SK-N-SH (cell line): Measurements from ENCODE around the gene GPR15.

Source experiments
- CHD2 ChIP-seq: fragments of 150-350 bp; IDR thresholded peaks from 2 replicates; pipeline ENCODE4 v1.6.1; 2018; ENCODE audit warnings: low read length; ENCODE audit not compliant: partially characterized antibody
- EZH2phosphoT487 ChIP-seq: fragments of 200-600 bp; sonication (generic); IDR thresholded peaks from 2 replicates; pipeline ENCODE4 v1.6.1; 2017; ENCODE audit warnings: low read depth, mixed run types, mild to moderate bottlenecking, antibody characterized with exemption, moderate library complexity, borderline replicate concordance
- FOXJ3 ChIP-seq: sonication (generic); formaldehyde crosslinking; IDR thresholded peaks from 2 replicates; pipeline ENCODE4 v1.5.1; 2020; ENCODE audit warnings: mild to moderate bottlenecking, missing genetic modification reagents
- NFIC ChIP-seq: IDR thresholded peaks from 2 replicates; pipeline ENCODE4 v1.4.0; 2012; ENCODE audit warnings: borderline replicate concordance
- RCOR1 ChIP-seq: fragments of 150-350 bp; IDR thresholded peaks from 2 replicates; pipeline ENCODE4 v1.6.1; 2017; ENCODE audit warnings: antibody characterized with exemption, low read length
- SIN3A ChIP-seq: IDR thresholded peaks from 2 replicates; pipeline ENCODE4 v1.6.1; 2012; ENCODE audit warnings: low read depth, mild to moderate bottlenecking, low read length, moderate library complexity, borderline replicate concordance
- TAF1 ChIP-seq: IDR thresholded peaks from 2 replicates; pipeline ENCODE4 v1.6.1; 2012; ENCODE audit warnings: low read depth, mild to moderate bottlenecking, low read length, moderate library complexity, borderline replicate concordance
- YY1 ChIP-seq: IDR thresholded peaks from 2 replicates; pipeline ENCODE4 v1.4.0; 2012; ENCODE audit warnings: low read depth, mild to moderate bottlenecking
- TF ChIP-seq, protein P1 (sequence below): fragments of 200-600 bp; sonication (generic); IDR thresholded peaks from 2 replicates; pipeline ENCODE4 v1.6.1; 2017; ENCODE audit warnings: antibody characterized with exemption, mild to moderate bottlenecking, moderate library complexity
- TF ChIP-seq, protein P2 (sequence below): IDR thresholded peaks from 2 replicates; pipeline ENCODE4 v1.6.1; 2012; ENCODE audit warnings: mild to moderate bottlenecking, low read depth, low read length, moderate library complexity
- TF ChIP-seq, protein P3 (sequence below): IDR thresholded peaks from 2 replicates; pipeline ENCODE4; 2012
- TF ChIP-seq, protein P4 (sequence below): fragments of 150-350 bp; IDR thresholded peaks from 2 replicates; pipeline ENCODE4 v1.6.1; 2017; ENCODE audit warnings: antibody characterized with exemption, low read length, low read depth, borderline replicate concordance

DNA sequence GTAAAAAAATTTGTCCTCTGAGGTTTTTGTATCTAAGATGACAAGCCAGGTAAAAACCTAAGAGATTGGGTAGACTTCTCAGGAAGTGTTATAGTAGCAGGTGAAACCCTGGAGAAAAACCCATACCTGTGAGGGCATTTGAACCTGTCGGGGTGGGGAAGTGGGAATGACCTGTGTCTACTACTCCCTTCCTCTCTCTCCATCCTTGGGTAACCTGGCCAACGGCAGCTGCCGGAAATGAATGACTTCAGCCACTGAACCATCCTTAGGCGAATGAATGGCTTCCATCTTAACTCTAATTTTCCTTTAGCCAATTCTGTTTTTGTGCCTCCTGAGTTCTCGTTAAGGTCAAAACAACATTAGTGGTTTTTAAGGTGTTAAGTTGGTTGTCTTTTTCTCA, 16.8 kb downstream of the GPR15 start:
- TF ChIP-seq SIN3A (no peak), CHD2 (no peak), RCOR1 (no peak), YY1 (no peak), NFIC (no peak), TAF1 (no peak), EZH2phosphoT487 (no peak), FOXJ3 (CRISPR knock-in tag) (no peak)
- TF ChIP-seq, protein P1, sequence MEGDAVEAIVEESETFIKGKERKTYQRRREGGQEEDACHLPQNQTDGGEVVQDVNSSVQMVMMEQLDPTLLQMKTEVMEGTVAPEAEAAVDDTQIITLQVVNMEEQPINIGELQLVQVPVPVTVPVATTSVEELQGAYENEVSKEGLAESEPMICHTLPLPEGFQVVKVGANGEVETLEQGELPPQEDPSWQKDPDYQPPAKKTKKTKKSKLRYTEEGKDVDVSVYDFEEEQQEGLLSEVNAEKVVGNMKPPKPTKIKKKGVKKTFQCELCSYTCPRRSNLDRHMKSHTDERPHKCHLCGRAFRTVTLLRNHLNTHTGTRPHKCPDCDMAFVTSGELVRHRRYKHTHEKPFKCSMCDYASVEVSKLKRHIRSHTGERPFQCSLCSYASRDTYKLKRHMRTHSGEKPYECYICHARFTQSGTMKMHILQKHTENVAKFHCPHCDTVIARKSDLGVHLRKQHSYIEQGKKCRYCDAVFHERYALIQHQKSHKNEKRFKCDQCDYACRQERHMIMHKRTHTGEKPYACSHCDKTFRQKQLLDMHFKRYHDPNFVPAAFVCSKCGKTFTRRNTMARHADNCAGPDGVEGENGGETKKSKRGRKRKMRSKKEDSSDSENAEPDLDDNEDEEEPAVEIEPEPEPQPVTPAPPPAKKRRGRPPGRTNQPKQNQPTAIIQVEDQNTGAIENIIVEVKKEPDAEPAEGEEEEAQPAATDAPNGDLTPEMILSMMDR = no peak
- TF ChIP-seq, protein P2, sequence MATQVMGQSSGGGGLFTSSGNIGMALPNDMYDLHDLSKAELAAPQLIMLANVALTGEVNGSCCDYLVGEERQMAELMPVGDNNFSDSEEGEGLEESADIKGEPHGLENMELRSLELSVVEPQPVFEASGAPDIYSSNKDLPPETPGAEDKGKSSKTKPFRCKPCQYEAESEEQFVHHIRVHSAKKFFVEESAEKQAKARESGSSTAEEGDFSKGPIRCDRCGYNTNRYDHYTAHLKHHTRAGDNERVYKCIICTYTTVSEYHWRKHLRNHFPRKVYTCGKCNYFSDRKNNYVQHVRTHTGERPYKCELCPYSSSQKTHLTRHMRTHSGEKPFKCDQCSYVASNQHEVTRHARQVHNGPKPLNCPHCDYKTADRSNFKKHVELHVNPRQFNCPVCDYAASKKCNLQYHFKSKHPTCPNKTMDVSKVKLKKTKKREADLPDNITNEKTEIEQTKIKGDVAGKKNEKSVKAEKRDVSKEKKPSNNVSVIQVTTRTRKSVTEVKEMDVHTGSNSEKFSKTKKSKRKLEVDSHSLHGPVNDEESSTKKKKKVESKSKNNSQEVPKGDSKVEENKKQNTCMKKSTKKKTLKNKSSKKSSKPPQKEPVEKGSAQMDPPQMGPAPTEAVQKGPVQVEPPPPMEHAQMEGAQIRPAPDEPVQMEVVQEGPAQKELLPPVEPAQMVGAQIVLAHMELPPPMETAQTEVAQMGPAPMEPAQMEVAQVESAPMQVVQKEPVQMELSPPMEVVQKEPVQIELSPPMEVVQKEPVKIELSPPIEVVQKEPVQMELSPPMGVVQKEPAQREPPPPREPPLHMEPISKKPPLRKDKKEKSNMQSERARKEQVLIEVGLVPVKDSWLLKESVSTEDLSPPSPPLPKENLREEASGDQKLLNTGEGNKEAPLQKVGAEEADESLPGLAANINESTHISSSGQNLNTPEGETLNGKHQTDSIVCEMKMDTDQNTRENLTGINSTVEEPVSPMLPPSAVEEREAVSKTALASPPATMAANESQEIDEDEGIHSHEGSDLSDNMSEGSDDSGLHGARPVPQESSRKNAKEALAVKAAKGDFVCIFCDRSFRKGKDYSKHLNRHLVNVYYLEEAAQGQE = no peak
- TF ChIP-seq, protein P3, sequence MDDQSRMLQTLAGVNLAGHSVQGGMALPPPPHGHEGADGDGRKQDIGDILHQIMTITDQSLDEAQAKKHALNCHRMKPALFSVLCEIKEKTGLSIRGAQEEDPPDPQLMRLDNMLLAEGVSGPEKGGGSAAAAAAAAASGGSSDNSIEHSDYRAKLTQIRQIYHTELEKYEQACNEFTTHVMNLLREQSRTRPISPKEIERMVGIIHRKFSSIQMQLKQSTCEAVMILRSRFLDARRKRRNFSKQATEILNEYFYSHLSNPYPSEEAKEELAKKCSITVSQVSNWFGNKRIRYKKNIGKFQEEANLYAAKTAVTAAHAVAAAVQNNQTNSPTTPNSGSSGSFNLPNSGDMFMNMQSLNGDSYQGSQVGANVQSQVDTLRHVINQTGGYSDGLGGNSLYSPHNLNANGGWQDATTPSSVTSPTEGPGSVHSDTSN = no peak
- TF ChIP-seq, protein P4, sequence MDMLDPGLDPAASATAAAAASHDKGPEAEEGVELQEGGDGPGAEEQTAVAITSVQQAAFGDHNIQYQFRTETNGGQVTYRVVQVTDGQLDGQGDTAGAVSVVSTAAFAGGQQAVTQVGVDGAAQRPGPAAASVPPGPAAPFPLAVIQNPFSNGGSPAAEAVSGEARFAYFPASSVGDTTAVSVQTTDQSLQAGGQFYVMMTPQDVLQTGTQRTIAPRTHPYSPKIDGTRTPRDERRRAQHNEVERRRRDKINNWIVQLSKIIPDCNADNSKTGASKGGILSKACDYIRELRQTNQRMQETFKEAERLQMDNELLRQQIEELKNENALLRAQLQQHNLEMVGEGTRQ = no peak
